Neutrophil (primary cell): ENCODE data around the gene CEP85L.

Experiments
- H3K27ac ChIP-seq: fragments of 200-600 bp; sonication (generic); 2 replicates; pipeline ENCODE4 v1.5.1; 2016; ENCODE audit warnings: mild to moderate bottlenecking, moderate library complexity
- H3K27me3 ChIP-seq: fragments of 200-600 bp; sonication (generic); 2 replicates; pipeline ENCODE4 v1.6.0; 2016; ENCODE audit warnings: mild to moderate bottlenecking
- H3K36me3 ChIP-seq: fragments of 200-600 bp; sonication (generic); 2 replicates; pipeline ENCODE4 v1.5.1; 2017
- H3K4me1 ChIP-seq, 2 experiments: fragments of 200-600 bp in 1 of 2; sonication (generic) in 1 of 2; 1 replicate in 1 of 2; 2 replicates in 1 of 2; pipeline versions ENCODE4 v1.5.1 to v1.6.1; 2013 to 2016; ENCODE audit warnings: low read depth in 1 of 2, low read length in 1 of 2, mild to moderate bottlenecking in 1 of 2, moderate library complexity in 1 of 2; ENCODE audit not compliant: control insufficient read depth in 1 of 2, insufficient read depth in 1 of 2
- H3K4me3 ChIP-seq, 2 experiments: fragments of 200-600 bp in 1 of 2; sonication (generic) in 1 of 2; 1 replicate in 1 of 2; 2 replicates in 1 of 2; pipeline ENCODE4 v1.5.1; 2013 to 2016; ENCODE audit warnings: low read depth in 1 of 2, low read length in 1 of 2, mild to moderate bottlenecking in 1 of 2, moderate library complexity in 1 of 2
- H3K9me3 ChIP-seq: fragments of 200-600 bp; sonication (generic); 2 replicates; pipeline ENCODE4 v1.5.1; 2016
- CTCF ChIP-seq: fragments of 200-600 bp; sonication (generic); IDR thresholded peaks from 2 replicates; pipeline ENCODE4 v1.5.1; 2016; ENCODE audit warnings: antibody characterized with exemption

CEP85L gene

GRCh38 chr6:118507636-118508035 is 143.8 kb downstream of the CEP85L start:
- no peak overlapping the region for H3K27ac ChIP-seq
- TF ChIP-seq CTCF = no peak
- H3K4me1 ChIP-seq = no peaks in the 10 kb centered on the region
- no peaks in the 10 kb centered on the region for H3K9me3 ChIP-seq
- no peak overlapping the region for H3K4me3 ChIP-seq
- H3K27me3 ChIP-seq = no peaks in the 10 kb centered on the region
- no peaks in the 10 kb centered on the region for H3K36me3 ChIP-seq

GRCh38 chr6:118506071-118506638 is 145.2 kb downstream of the CEP85L start:
- no peaks in the 10 kb centered on the region for H3K9me3 ChIP-seq
- no peak for TF ChIP-seq CTCF

GRCh38 chr6:118505656-118506055 is 145.7 kb downstream of the CEP85L start:
- Histone ChIP-seq H3K4me3 (no peak overlapping the region), H3K27me3 (no peaks in the 10 kb centered on the region), H3K36me3 (no peaks in the 10 kb centered on the region), H3K4me1 (no peaks in the 10 kb centered on the region), H3K27ac (no peak overlapping the region), H3K9me3 (no peaks in the 10 kb centered on the region)
- no peak for TF ChIP-seq CTCF

More at GRCh38 chr6:118506071-118506638, 145.2 kb downstream of the CEP85L start:
- Histone ChIP-seq H3K4me1 (no peaks in the 10 kb centered on the region), H3K4me3 (no peak overlapping the region), H3K27ac (no peak overlapping the region), H3K27me3 (no peaks in the 10 kb centered on the region), H3K36me3 (no peaks in the 10 kb centered on the region)

GRCh38 chr6:118504611-118505010 is 146.8 kb downstream of the CEP85L start:
- no peak overlapping the region for H3K27ac ChIP-seq
- H3K9me3 ChIP-seq = no peaks in the 10 kb centered on the region
- no peaks in the 10 kb centered on the region for H3K4me1 ChIP-seq
- no peak overlapping the region for H3K4me3 ChIP-seq
- no peaks in the 10 kb centered on the region for H3K36me3 ChIP-seq
- no peak for TF ChIP-seq CTCF
- no peaks in the 10 kb centered on the region for H3K27me3 ChIP-seq

GRCh38 chr6:118502169-118502568 is 149.2 kb downstream of the CEP85L start:
- Histone ChIP-seq H3K9me3 (no peaks in the 10 kb centered on the region), H3K36me3 (no peaks in the 10 kb centered on the region), H3K27me3 (no peaks in the 10 kb centered on the region), H3K4me1 (no peaks in the 10 kb centered on the region), H3K27ac (no peak overlapping the region), H3K4me3 (no peak overlapping the region)
- no peak for TF ChIP-seq CTCF

GRCh38 chr6:118501765-118502164 is 149.6 kb downstream of the CEP85L start:
- Histone ChIP-seq H3K27ac (no peak overlapping the region), H3K4me3 (no peak overlapping the region), H3K9me3 (no peaks in the 10 kb centered on the region), H3K27me3 (no peaks in the 10 kb centered on the region), H3K4me1 (no peaks in the 10 kb centered on the region), H3K36me3 (no peaks in the 10 kb centered on the region)
- TF ChIP-seq CTCF = no peak
